ENCODE measurements around the gene ARPC1B. TPM values are rescaled to one million over a fixed set of nuclear protein-coding genes. Genes with fewer than 3 reads are reported as not detected.
"Not testable (repeated sequence)": the region's sequence is repeated elsewhere in the genome, so short reads cannot be mapped to it uniquely, and the experiment has no call there.

Gene ARPC1B
- total RNA-seq, 1 donor from 2014 or later, result 254 TPM

- intact Hi-C loops (cut with micrococcal nuclease), result no loop called here
- Mint-ChIP-seq H3K27ac (no peak overlapping the region), H3K36me3 (ENCODE audit: low read depth) (peaks cover 37% of the 10 kb centered on the region)
Observed at GRCh38 chr7:99384523-99384922, 10.0 kb downstream of the ARPC1B start.

DNA sequence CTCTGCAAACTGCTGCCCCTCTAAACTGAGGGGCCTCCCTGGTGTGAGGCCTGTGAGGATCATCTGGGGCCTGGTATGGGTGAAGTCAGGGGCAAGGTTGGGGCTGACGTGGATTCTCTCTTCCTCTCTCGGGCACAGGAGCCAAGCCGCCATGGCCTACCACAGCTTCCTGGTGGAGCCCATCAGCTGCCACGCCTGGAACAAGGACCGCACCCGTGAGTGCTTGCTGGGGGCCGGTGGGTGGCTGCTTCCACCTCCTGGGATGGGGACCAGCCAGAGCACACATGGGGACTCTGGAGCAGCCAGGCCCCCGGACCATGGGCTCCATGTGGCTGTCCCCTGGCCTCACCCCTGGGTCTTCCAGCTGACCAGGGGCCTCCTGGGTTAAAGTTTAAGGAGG, 11.0 kb downstream of the ARPC1B start:
- Mint-ChIP-seq H3K4me3 (no peak overlapping the region), H3K36me3 (ENCODE audit: low read depth) (peaks cover 33% of the 10 kb centered on the region)
- DNase-seq (ENCODE audit: low spot score), result no peak

More at GRCh38 chr7:99384523-99384922, 10.0 kb downstream of the ARPC1B start:
- Mint-ChIP-seq H3K9me3 (no peaks in the 10 kb centered on the region), H3K4me1 (ENCODE audit: low read depth) (peaks cover 27% of the 10 kb centered on the region), H3K4me3 (no peak overlapping the region), H3K27me3 (ENCODE audit: insufficient read depth) (no peaks in the 10 kb centered on the region)
- no peak for DNase-seq (ENCODE audit: low spot score)

DNA sequence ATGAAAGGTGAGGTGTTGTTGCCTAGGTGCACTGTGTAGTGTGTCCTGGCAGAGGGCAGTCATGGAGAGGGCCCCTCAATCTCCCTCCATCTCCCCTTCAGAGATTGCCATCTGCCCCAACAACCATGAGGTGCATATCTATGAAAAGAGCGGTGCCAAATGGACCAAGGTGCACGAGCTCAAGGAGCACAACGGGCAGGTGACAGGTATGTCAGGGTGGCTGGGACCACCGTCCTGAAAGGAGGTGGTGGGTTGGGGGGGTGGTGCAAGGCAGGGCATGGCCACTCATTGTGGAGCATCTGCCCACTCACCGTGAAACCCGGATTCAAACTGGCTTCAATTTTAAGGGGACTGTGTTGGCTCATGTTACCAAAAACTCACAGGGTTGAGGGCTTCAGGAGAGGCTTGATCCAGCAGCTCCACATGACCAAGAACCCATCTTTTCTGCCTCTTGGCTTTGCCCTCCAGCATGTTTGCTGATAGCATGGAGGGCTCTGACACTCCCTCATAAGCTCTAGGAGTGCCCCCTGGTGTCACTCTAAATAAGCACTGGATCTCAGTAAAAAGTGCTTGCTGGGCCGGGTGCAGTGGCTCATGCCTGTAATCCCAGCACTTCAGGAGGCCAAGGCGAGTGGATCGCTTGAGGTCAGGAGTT, 12.2 kb downstream of the ARPC1B start:
- Mint-ChIP-seq H3K4me3 (no peak overlapping the region), H3K36me3 (ENCODE audit: low read depth) (peaks cover 30% of the 10 kb centered on the region), H3K9me3 (no peaks in the 10 kb centered on the region), H3K4me1 (ENCODE audit: low read depth) (peaks cover 8% of the 10 kb centered on the region), H3K27me3 (ENCODE audit: insufficient read depth) (no peaks in the 10 kb centered on the region), H3K27ac (no peak overlapping the region)
- peak; percentile 22 for DNase-seq (ENCODE audit: low spot score)
- intact Hi-C loops (cut with micrococcal nuclease), result loop anchor here (1.0 kb wide), 1 partner anchor 21 kb away; no protein-coding TSS in a partner anchor

More for the DNA sequence above, 11.0 kb downstream of the ARPC1B start:
- H3K27me3 Mint-ChIP-seq (ENCODE audit: insufficient read depth), result no peaks in the 10 kb centered on the region
- no peaks in the 10 kb centered on the region for H3K9me3 Mint-ChIP-seq
- intact Hi-C loops (cut with micrococcal nuclease), result no loop called here
- no peak overlapping the region for H3K27ac Mint-ChIP-seq
- H3K4me1 Mint-ChIP-seq (ENCODE audit: low read depth), result peaks cover 18% of the 10 kb centered on the region

- intact Hi-C loops (cut with micrococcal nuclease), result loop anchor here (1.0 kb wide), 1 partner anchor 22 kb away; no protein-coding TSS in a partner anchor
- not testable (repeated sequence) for H3K27me3 Mint-ChIP-seq (ENCODE audit: insufficient read depth); H3K27ac Mint-ChIP-seq; H3K4me1 Mint-ChIP-seq (ENCODE audit: low read depth); H3K9me3 Mint-ChIP-seq; H3K4me3 Mint-ChIP-seq; DNase-seq (ENCODE audit: low spot score)
- H3K36me3 Mint-ChIP-seq (ENCODE audit: low read depth), result peaks cover 33% of the 10 kb centered on the region
Observed at GRCh38 chr7:99387239-99387635, 12.7 kb downstream of the ARPC1B start.

- intact Hi-C loops (cut with micrococcal nuclease), result loop anchor here (1.0 kb wide), 1 partner anchor 23 kb away; no protein-coding TSS in a partner anchor
- H3K4me1 Mint-ChIP-seq (ENCODE audit: low read depth), result peaks cover 12% of the 10 kb centered on the region
- no peak overlapping the region for H3K4me3 Mint-ChIP-seq
- H3K27ac Mint-ChIP-seq, result no peak overlapping the region
- H3K27me3 Mint-ChIP-seq (ENCODE audit: insufficient read depth), result no peaks in the 10 kb centered on the region
- peaks cover 33% of the 10 kb centered on the region for H3K36me3 Mint-ChIP-seq (ENCODE audit: low read depth)
- DNase-seq (ENCODE audit: low spot score), result no peak
- no peaks in the 10 kb centered on the region for H3K9me3 Mint-ChIP-seq
Observed at GRCh38 chr7:99387912-99388311, 13.4 kb downstream of the ARPC1B start.

- H3K27ac Mint-ChIP-seq, result no peak overlapping the region
- intact Hi-C loops (cut with micrococcal nuclease), result no loop called here
- no peaks in the 10 kb centered on the region for H3K27me3 Mint-ChIP-seq (ENCODE audit: insufficient read depth)
- H3K9me3 Mint-ChIP-seq, result no peaks in the 10 kb centered on the region
- H3K36me3 Mint-ChIP-seq (ENCODE audit: low read depth), result peaks cover 35% of the 10 kb centered on the region
- H3K4me3 Mint-ChIP-seq, result no peak overlapping the region
- no peak for DNase-seq (ENCODE audit: low spot score)
- peaks cover 16% of the 10 kb centered on the region for H3K4me1 Mint-ChIP-seq (ENCODE audit: low read depth)
Observed at GRCh38 chr7:99389772-99390171, 15.2 kb downstream of the ARPC1B start.

GRCh38 chr7:99390941-99391602, 16.5 kb downstream of the ARPC1B start:
- H3K4me1 Mint-ChIP-seq (ENCODE audit: low read depth), result peaks cover 16% of the 10 kb centered on the region
- H3K27me3 Mint-ChIP-seq (ENCODE audit: insufficient read depth), result no peaks in the 10 kb centered on the region
- peak overlapping the region; percentile 18 for H3K27ac Mint-ChIP-seq
- no peaks in the 10 kb centered on the region for H3K9me3 Mint-ChIP-seq
- H3K36me3 Mint-ChIP-seq (ENCODE audit: low read depth), result peaks cover 36% of the 10 kb centered on the region
- intact Hi-C loops (cut with micrococcal nuclease), result no loop called here
- no peak for DNase-seq (ENCODE audit: low spot score)
- no peak overlapping the region for H3K4me3 Mint-ChIP-seq

GRCh38 chr7:99392046-99392445, 17.5 kb downstream of the ARPC1B start:
- Mint-ChIP-seq H3K36me3 (ENCODE audit: low read depth) (peaks cover 30% of the 10 kb centered on the region), H3K27ac (no peak overlapping the region), H3K4me1 (ENCODE audit: low read depth) (peaks cover 16% of the 10 kb centered on the region), H3K9me3 (no peaks in the 10 kb centered on the region), H3K4me3 (no peak overlapping the region), H3K27me3 (ENCODE audit: insufficient read depth) (no peaks in the 10 kb centered on the region)
- intact Hi-C loops (cut with micrococcal nuclease), result loop anchor here (1.0 to 2.0 kb wide), 2 partner anchors 11 to 17 kb away; partner anchors contain the start of gene ARPC1B
- no peak for DNase-seq (ENCODE audit: low spot score)

DNA sequence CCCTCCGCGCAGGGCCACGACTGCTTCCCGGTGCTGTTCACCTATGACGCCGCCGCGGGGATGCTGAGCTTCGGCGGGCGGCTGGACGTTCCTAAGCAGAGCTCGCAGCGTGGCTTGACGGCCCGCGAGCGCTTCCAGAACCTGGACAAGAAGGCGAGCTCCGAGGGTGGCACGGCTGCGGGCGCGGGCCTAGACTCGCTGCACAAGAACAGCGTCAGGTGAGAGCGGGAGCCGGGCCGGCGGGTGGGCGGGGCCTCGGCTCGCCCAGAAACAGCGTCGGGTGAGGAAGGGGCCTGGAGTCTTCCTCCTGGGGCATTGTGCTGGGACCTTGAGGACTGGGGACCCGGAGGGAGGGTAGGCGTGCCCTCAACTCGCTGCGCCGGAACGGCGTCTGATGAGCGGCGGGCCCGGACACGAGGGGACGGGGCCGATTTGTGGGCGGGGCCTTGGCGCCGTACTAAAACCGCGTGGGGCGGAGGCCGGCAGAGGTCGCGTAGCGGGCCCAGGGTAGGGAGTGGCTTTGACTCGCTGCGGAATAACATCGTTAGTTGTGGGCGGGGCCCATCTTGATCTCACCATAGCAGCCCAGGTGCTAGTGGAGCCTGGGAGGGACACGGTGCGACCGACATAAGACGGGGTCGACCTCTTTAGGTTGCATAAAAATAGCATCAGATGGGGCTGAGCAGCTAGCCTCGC, 18.3 kb downstream of the ARPC1B start:
- DNase-seq (ENCODE audit: low spot score), result peak; percentile 69
- Mint-ChIP-seq H3K27ac (peak overlapping the region; percentile 68), H3K27me3 (ENCODE audit: insufficient read depth) (no peaks in the 10 kb centered on the region), H3K36me3 (ENCODE audit: low read depth) (peaks cover 27% of the 10 kb centered on the region), H3K9me3 (no peaks in the 10 kb centered on the region), H3K4me3 (peak overlapping the region; percentile 63), H3K4me1 (ENCODE audit: low read depth) (peaks cover 16% of the 10 kb centered on the region)
- intact Hi-C loops (cut with micrococcal nuclease), result loop anchor here (1.0 to 2.0 kb wide), 4 partner anchors 12 to 45 kb away; partner anchors contain the start of genes ARPC1B, BUD31, CPSF4 and PDAP1

- Mint-ChIP-seq H3K36me3 (ENCODE audit: low read depth) (peaks cover 30% of the 10 kb centered on the region), H3K4me3 (peak overlapping the region; percentile 63), H3K27ac (peak overlapping the region; percentile 68), H3K9me3 (no peaks in the 10 kb centered on the region), H3K27me3 (ENCODE audit: insufficient read depth) (no peaks in the 10 kb centered on the region), H3K4me1 (ENCODE audit: low read depth) (peaks cover 16% of the 10 kb centered on the region)
- DNase-seq (ENCODE audit: low spot score), result no peak
- intact Hi-C loops (cut with micrococcal nuclease), result loop anchor here (1.0 to 2.0 kb wide), 3 partner anchors 15 to 45 kb away; partner anchors contain the start of genes ARPC1B, BUD31, CPSF4 and PDAP1
Observed at GRCh38 chr7:99393355-99394187, 19.0 kb downstream of the ARPC1B start.

- intact Hi-C loops (cut with micrococcal nuclease), result no loop called here
- Mint-ChIP-seq H3K4me1 (ENCODE audit: low read depth) (peaks cover 16% of the 10 kb centered on the region), H3K27me3 (ENCODE audit: insufficient read depth) (no peaks in the 10 kb centered on the region), H3K27ac (no peak overlapping the region), H3K4me3 (no peak overlapping the region), H3K36me3 (ENCODE audit: low read depth) (peaks cover 35% of the 10 kb centered on the region), H3K9me3 (no peaks in the 10 kb centered on the region)
- no peak for DNase-seq (ENCODE audit: low spot score)
Observed at GRCh38 chr7:99394188-99394502, 19.6 kb downstream of the ARPC1B start.

DNA sequence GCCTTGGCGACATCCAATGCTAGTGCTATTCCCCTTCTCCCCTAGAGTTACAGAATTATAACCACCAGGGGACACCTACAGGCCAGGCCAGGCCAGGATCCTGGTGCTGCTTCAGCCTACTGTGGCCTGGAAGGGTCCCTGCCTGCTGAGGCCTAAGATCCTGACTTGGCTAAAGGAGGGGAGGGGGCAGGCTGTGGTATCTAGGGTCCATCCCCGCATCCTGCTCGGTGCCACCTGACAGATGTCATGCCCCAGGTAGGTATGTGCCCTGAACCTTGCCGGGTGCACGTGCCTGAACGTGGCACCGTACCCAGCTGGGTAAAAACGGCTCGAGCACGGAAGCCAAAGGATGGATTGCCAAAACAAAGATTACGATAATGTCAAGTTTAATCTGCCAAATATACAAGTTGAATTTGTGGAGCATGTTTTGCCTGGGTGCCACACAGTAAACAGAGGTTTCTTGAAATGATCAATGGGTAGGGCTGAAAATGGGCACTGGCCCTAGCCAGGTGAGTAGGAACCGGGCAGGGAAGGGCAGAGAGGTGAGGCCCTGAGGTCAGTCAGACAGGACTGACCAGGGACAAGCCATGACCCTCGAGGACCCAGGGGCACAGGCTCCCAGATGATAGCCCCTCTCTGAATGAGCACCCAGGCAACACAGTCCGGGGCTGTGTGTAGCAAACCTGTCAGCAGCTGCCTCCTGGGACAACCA, 21.2 kb downstream of the ARPC1B start:
- no peak for DNase-seq (ENCODE audit: low spot score)
- H3K27me3 Mint-ChIP-seq (ENCODE audit: insufficient read depth), result no peaks in the 10 kb centered on the region
- H3K9me3 Mint-ChIP-seq, result no peaks in the 10 kb centered on the region
- no peak overlapping the region for H3K27ac Mint-ChIP-seq
- H3K36me3 Mint-ChIP-seq (ENCODE audit: low read depth), result peaks cover 41% of the 10 kb centered on the region
- peaks cover 17% of the 10 kb centered on the region for H3K4me1 Mint-ChIP-seq (ENCODE audit: low read depth)
- no peak overlapping the region for H3K4me3 Mint-ChIP-seq
- intact Hi-C loops (cut with micrococcal nuclease), result no loop called here

Measured in activated T-helper 1 cell treated with anti-CD3 and anti-CD28 coated beads, Interleukin-12 subunit alpha, Interleukin-12 subunit beta, Interleukin-2, Interleukin-4 antibody, amounts not matched to agents 30 ng/mL and 10 ng/mL and 1 ng/mL, durations not matched to agents 14 hours and 24 hours and 36 hours (primary cell).